ENCODE data around the gene HUNK.

DNA sequence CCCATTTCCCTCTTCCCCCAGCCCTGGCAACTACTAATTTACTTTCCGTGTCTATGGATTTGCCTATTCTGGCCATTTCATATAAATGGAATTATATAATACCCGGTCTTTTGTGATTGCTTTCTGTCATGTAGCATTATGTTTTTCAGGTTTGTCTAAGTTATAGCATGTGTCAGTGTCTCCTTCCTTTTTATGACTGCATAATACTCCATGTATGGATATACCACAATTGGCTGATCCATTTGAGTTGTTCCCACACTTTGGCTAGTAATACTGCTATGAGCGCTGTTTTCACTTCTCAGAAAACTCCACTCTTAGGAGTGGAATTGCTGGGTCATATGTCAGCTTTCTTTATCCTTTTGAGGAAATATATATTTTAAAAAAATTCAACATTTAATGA, 53.7 kb downstream of the HUNK start:
- TF ChIP-seq, protein P1, sequence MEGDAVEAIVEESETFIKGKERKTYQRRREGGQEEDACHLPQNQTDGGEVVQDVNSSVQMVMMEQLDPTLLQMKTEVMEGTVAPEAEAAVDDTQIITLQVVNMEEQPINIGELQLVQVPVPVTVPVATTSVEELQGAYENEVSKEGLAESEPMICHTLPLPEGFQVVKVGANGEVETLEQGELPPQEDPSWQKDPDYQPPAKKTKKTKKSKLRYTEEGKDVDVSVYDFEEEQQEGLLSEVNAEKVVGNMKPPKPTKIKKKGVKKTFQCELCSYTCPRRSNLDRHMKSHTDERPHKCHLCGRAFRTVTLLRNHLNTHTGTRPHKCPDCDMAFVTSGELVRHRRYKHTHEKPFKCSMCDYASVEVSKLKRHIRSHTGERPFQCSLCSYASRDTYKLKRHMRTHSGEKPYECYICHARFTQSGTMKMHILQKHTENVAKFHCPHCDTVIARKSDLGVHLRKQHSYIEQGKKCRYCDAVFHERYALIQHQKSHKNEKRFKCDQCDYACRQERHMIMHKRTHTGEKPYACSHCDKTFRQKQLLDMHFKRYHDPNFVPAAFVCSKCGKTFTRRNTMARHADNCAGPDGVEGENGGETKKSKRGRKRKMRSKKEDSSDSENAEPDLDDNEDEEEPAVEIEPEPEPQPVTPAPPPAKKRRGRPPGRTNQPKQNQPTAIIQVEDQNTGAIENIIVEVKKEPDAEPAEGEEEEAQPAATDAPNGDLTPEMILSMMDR (conservative IDR thresholded peaks at IDR 0.05; ENCODE audit: low read depth, low read length), result no peak
- TF ChIP-seq EZH2 (IDR thresholded peaks at IDR 0.05; ENCODE audit: borderline replicate concordance, low read depth, low read length, poor library complexity, severe bottlenecking), result no peak
